NCI-H748 (cell line): ENCODE data around the gene HAUS7.
"Not testable (repeated sequence)": the region's sequence is repeated elsewhere in the genome, so short reads cannot be mapped to it uniquely, and the experiment has no call there.

ENCODE experiments used
- DNase-seq: peaks from one replicate; lab custom pipeline; 2025; ENCODE audit not compliant: unreplicated experiment; lab: John Stamatoyannopoulos, UW

Gene HAUS7

DNA sequence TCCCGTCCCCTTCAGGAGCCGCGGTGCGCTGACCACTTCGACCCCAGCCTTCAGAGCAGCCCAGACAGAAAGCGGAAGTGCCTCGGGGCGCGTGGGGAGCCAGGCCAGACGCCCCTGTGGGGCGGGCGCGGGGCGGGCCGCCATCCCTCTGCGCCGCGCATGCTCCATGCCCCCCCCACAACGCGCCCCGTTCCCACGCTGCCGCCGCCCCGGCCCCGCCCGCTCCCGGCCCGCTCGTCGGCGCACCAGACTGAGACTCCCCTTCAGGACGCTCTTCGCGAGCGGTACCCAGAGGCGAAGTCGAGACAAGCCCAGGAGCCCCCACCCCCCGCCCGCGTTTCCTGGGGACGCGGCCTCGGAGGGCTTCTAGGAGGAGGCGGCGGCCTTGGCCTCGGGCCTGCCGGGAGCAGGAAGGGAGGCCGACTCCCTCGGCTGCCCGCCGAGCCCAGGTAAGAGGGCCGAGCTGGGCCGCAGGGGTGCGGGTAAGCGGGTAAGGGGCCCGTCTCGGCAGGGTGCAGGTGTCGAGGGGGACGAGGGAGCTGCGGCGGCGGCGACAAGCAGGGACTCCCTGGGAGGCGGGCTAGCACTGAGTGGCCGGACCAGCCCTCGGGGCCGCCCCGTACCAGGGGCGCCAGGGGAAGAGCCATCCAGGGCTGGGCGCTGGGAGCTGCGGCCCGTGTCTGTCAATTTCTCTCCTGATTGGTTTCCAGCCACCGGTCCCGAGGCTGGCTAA is 59.0 kb downstream of the HAUS7 start, which contains the start of gene ZFP92:
Gene ZFP92, plus strand, starts transcription at position 218 of the 733 bp plus-strand sequence. CDS start 6,851 bp downstream, outside the sequence.
- peak; percentile 14 for DNase-seq

DNA sequence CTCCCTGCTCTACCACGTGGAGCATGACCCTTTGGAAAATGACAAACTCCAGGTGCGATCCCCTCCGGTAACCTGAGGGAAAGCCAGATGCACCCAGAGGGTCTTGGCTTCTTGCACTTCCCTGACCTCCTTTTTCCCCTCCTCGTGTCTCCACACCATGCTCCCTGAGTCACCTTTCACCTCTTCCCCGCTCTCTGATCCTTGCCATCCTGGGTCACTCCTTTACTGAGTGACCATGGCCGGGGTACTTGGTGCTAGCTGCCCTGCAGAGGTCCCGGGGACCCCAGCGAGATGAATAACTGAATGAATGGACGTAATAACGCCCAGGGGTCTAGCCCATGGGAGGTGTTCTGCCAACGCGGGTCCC is 59.5 kb downstream of the HAUS7 start:
- no peak for DNase-seq

DNA sequence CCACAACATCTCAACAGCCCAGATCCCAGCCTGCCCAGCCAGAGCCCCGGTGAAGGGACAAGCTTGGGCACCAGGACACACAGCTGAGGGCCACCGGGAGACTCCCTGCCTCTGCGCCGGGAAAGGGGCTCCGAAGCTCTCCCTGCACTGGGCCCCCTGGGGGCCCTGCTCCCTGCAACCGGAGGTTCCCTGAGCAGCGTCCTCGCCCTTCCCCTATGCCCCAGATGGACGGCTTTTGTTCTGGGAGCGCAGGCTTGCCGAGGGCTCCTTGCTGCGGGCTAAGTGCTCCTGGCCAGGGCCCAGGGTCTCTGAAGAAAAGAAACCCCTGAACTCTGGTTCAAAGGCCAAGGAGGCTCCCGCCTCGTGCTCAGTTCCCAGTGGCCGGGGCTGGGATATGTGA is 60.0 kb downstream of the HAUS7 start:
- no peak for DNase-seq

DNA sequence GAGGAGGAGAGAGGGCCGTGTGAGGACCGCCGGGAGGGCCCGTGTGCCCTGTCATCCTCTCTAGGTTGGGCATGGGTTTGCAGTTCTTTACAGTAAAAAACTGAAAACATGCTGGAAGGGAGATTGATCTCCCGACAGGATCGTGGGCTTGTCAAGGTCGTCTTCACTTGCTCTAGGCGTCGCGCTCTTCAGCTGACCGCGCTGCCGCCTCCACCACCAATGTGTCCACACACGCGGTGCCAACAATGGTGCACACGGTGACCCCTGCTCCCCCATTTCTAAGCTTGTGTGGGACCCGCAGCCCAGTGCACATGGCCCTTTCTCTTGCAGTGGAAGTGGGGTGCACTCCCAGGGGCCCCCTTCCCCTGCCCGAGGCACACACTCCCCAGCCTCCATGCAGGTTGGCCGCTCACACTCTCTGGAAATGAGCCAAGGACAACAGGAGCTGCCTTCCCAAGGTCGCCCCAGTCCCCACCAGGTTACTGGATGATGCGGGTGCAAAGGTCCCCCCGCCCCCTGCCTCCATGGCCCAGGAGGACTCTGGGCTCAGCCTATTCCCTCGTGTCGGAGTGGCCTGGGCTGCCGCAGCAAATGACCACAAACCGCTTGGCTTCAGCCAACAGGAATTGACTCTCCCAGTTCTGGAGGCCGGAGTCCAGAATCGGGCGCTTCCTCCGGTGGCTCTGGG is 60.8 kb downstream of the HAUS7 start:
- DNase-seq, result no peak

DNA sequence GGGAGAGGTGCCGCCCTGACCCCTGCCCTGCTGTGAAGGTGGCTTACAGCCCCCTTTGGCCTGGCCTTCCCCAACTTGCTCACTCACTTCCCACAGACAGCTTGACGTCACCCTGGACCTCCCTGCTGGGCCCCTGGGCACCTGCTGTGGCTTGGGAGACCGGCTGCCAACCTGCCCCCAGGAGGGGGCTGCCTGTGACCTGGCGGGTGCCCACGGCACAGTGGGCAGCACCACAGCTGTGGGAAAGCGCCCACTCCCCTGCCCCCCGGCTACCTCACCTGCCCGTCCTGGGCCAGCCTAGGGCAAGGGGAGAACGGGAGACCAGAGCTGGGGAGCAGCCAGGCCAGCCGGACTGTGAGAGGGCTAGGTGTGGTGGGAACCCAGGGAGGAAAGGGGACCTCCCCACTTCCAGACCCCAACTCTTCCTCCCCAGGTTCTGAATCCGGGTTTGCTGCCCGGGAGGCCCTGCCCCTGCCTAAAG is 61.5 kb downstream of the HAUS7 start:
- DNase-seq, result no peak

DNA sequence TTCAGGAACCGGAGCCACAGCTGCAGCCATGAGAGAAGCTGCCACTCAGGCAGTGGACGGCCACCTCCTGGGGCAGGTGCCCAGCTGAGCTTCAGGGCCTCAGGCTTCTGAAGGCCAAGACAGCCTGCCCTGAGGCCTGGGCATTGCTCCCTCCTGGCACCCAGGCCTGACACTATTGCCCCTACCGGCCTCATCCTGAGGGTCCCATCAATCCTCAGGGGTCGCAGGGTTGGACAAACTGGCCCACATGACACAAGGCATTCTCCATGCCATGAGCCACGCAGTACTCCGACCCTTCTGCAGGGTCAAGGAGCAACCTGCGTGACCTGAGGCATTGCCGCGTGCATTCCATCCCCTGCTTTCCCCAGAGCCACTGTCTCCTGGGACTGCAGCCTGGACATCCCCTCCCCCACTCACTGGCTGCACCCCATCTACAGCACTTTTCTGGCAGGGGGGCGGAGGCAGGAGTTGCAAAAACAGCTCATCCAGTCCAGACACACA is 62.1 kb downstream of the HAUS7 start:
- DNase-seq, result no peak

DNA sequence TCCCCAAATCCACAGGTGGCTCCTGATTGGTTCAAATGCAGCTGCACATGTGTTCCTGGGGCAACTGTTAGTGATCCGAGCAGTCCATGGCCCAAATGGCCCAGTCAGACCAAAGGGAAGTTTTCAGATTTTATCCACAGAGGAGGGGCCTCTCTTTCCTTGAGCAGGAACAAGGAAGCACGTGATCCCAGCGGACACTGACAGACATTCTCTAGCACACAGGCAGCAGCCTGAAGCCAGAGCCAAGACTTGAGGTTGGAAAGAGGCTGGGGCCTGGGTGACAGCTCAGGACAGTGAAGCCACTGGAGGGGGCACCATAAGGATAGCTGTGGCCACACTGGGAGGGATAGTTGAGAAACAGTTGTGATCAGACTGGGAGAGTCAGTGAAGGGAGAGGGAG is 62.6 kb downstream of the HAUS7 start:
- DNase-seq, result no peak

DNA sequence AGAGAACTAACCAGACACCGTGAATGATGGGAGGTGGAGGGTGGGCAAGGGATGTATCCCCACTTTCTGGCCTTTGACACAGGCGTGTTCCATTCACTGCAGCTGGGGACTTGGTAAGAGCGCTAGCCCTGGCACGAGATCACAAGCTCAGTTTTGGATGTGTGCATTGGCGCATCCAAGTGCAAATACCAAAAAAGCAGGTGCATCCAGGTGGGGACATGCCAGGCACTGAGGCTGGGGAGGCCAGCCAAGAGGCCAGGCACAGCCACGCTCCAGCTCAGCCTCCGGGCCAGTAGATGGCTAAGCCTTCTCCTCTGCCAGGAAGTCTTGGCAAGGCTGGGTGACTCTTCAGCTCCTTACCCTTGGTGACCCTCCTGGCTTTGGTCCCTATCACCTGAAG is 63.5 kb downstream of the HAUS7 start:
- DNase-seq, result no peak

DNA sequence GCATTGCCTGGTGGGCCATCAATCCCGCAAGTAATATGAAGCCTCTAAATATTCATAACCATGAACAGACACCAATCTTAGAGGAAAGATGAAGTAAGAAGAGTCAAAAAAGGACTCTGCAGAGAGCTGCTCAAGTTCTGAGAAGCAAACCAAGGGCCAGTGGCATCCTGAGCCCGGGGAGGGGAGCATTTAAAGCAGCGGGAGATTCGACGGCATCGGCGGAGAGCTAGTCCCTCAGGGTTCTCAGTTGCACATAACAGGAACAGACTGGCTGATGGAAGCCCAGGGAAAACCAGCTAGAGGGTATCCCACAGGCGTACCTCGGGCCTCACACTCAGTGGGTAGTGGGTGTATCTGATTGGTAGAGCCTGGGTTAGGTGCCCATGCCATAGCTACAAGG is 64.4 kb downstream of the HAUS7 start:
- no peak for DNase-seq

DNA sequence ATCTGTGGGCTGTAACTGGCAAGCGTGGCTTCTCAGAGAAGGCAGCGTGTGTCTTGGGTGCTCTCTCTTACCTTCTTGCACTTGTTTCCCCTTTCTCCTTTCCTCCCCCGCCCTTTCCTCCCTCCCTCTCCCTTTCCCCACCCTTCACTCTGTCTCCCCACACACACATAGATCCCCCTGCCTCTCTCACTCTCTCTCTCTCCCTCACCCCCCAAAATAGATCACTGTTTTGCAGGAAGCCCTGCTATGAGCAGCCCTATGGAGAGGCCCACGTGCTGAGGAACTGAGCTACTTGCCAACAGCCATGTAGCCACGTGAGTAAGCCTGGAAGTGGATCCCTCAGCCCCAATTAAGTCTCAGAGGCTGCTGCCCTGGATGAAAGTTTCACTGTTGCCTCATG is 65.0 kb downstream of the HAUS7 start:
- no peak for DNase-seq

DNA sequence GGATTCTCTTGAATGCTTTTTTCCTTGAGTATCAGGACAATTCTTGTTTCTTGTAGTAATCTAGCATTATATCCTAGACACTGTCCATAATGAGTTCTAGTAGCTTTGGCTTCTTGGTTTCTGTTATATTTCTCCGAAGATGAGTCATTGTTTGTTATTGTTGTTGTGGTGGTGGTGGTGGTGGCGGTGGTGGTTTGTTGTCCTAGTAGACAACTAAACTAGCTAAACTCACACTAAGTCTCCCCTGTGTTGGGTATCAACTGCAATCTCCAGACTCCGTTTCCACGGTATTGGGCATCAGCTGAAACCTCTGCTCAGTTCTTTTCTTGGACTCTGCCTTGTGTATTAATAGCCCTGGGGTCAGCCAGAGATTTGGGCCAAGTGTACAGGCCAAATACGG is 66.0 kb downstream of the HAUS7 start:
- not testable (repeated sequence) for DNase-seq

DNA sequence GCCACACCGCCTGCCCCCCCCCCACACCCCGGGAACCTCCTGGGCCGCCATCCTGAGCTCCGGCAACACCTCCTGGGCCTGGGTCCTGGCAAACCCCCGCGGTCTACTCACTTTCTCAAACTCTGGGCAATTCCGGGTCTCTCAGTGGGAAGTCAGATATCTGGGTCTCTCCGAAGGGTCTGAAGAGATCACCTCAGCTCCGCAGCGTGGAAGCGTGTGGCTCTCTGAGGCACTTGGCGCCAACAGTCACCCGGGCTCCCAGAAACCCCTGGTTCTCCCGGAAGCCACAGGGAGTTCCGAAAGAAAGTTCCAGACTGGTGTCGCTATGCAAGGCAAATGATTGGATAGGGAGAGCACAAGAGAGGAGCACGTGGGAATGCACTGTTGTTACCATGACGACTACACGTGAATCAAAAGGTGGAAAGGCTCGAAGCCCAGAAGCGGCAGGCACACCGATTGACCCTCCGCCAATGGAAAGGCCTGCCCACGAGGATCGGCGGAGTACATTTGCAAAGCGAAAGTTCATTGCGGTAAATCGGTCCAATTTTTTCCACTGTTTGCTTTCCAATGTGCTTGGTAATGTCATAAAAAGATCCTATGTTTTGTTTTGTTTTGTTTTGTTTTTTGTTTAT is 69.1 kb downstream of the HAUS7 start, which contains the start of gene PNMA6E:
Gene PNMA6E, minus strand, starts transcription at position 218 of the 632 bp plus-strand sequence. CDS start 2,501 bp downstream, outside the sequence.
- no peak for DNase-seq

DNA sequence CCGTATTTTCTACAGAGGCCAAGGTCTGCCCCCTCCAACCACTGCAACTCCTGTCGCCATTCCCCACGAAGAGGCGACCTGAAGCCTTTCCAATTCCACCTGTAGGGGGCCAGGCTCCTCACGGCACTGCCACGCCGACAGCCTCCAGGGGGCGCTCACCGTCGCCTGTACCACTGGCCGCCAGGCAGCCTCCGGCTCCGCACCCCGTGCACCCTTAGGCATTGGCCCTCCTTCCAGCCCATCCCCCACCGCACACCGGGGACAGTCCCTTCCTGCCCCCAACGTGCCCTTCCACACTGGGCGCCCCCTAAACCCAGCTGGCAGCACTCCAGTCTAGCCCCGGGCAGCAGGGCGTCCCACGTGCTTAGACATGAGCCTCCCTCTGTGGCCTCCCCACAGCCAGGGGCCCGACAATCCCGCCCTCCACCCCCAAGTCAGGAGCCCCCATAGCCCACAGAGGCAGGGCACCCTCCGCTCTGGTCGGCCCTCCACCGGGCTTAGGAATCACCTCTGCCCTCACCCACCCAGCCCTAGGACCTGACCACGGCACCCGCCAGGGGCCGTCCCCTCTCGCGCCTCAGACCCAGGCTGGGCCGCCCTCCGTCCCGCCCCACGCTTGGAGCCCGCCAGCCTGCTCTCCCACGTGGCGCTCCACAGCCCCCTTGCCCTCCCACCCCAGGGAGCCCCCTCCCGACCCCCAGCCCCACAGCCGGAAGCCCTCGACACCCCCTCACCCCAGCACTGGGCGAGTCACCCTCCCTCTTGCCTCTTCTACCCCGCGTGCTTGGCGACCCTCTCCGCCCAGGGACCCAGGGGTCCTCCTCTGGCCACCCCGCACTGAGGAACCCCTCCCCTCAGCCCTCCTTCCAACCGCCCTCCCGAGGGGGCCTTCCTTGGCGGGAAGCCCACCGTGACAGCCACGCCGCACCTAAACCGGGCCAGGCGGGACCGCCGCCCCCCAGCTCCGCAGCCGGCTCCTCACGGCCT is 69.9 kb downstream of the HAUS7 start:
- no peak for DNase-seq

DNA sequence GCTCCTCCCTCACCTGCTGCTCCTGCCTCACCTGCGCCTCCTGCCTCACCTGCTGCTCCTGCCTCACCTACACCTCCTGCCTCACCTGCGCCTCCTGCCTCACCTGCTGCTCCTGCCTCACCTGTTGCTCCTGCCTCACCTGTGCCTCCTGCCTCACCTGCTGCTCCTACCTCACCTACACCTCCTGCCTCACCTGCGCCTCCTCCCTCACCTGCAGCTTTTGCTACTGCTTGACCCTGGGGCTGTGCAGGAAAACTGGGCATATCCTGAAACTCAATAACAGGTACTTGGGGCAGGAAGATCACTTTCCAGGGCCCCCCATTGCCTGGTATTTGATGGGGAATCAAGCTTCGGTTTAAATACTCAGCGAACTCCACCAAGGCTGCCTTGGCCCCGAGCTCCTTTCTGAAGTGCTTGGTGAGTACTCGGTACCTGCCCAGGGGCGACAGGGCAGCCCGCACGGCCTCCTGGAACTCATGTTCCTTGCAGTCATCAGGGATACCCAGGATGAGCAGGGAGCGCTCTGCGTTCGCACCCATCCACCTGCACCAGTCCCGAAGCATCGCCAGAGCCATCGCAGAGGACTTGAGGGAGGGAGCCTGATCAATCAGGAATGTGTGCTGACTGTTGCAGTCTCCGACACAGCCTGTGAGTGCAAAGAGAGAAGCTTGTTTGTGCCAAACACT is 72.0 kb downstream of the HAUS7 start:
- DNase-seq, result no peak
